Ovary (tissue), 9 donors: ENCODE results near the gene FLII. TPM values are rescaled to one million over a fixed set of nuclear protein-coding genes. Genes with fewer than 3 reads are reported as not detected.

ENCODE experiments used
- DNase-seq, 5 donors: peaks; one replicate each; pipeline ENCODE4 v3.0.0-alpha.2; 2019 to 2020
- H3K27ac ChIP-seq, 2 donors: fragments of 200-600 bp; one replicate each; pipeline versions ENCODE4 v1.5.1 to v1.8.0; 2019 to 2022
- H3K27me3 ChIP-seq: fragments of 200-600 bp; one replicate; pipeline ENCODE4 v1.8.0; 2022
- H3K36me3 ChIP-seq: fragments of 200-600 bp; sonication (generic); one replicate; pipeline ENCODE4 v1.5.1; 2019
- H3K4me1 ChIP-seq: one replicate; pipeline ENCODE4 v1.8.1; 2013; ENCODE audit warnings: mild to moderate bottlenecking, moderate library complexity; ENCODE audit not compliant: insufficient read depth
- H3K4me3 ChIP-seq: fragments of 200-600 bp; sonication (generic); one replicate; pipeline ENCODE4 v1.5.1; 2017
- H3K9me3 ChIP-seq, 2 donors: fragments of 200-600 bp in 1 of 2; sonication (generic) in 1 of 2; one replicate each; pipeline versions ENCODE4 v1.5.1 to v1.8.1; 2013 to 2019; ENCODE audit warnings: mild to moderate bottlenecking in 1 of 2, moderate library complexity in 1 of 2
- CTCF ChIP-seq, 3 donors: fragments of 450-650 bp in 2 of 3; fragments of 200-600 bp in 1 of 3; IDR thresholded peaks; one replicate each; pipeline versions ENCODE4 v1.5.1 to v1.8.0; 2016 to 2022; ENCODE audit warnings: antibody characterized with exemption in 3 of 3, mild to moderate bottlenecking in 1 of 3
- EP300 ChIP-seq: sonication (generic); formaldehyde crosslinking; IDR thresholded peaks from one replicate; pipeline ENCODE4 v1.6.1; 2017; ENCODE audit warnings: antibody characterized with exemption
- POLR2A ChIP-seq: fragments of 450-650 bp; IDR thresholded peaks from one replicate; pipeline ENCODE4 v1.6.1; 2017; ENCODE audit warnings: antibody characterized with exemption, mild to moderate bottlenecking, moderate library complexity
- WGBS, 3 donors: extraction: QIAGEN DNeasy Blood & Tissue Kit in 1 of 3; methylation state at CpG; one replicate each; pipeline versions ENCODE4 v1.1.5 to v1.1.7; 2013 to 2017; 5-methylcytosine and 5-hydroxymethylcytosine counted together
- intact Hi-C, 4 donors: fragments of 100-400 bp; cut with DNase I; formaldehyde crosslinking; loops; one replicate each; pipeline versions ENCODE4 v1.11.0 to v1.15.1; 2022 to 2023
- polyA plus RNA-seq, 2 donors: library from polyadenylated mRNA; stranded (reverse); fragments of 200-250 nt in 1 of 2; fragments of 350-450 nt in 1 of 2; fragmentation: Illumina TruSeq in 1 of 2; extraction: RNeasy Lipid Tissue Mini Kit (QIAGEN cat#74804) in 1 of 2; gene quantifications; one replicate each; pipeline ENCODE4 v1.2.3, GENCODE V29; 2013 to 2014
- total RNA-seq, 7 donors: library from RNA; depleted of rRNA in 2 of 7; stranded (reverse); fragments of >200 nt in 2 of 7; fragmentation: NEBNext Ultra II Directional in 3 of 7; extraction: Animal tissue kit (Norgen Biotek cat#: 25700) in 3 of 7; gene quantifications; one replicate each; pipeline versions ENCODE4 v1.1.0 to v1.2.4, GENCODE V29; 2016 to 2023
- donor health status: DM: no; HTN: no; CAD: no; lungs with moderate emphysema.
- donor health status: DM: no; HTN: no; CAD: no.
- donor health status: Bipolar disorder and iron deficiency.
- donor health status: DM: yes; HTN: yes; CAD: no.
- donor health status: DM: no; HTN: no; CAD: no.
- donor health status: DM: yes; HTN: yes; CAD: no.

FLII gene
- total and polyA plus RNA-seq, 9 donors = 127 to 245 (median 163) TPM

GRCh38 chr17:18253947-18254821, 4.4 kb downstream of the FLII start:
- Histone ChIP-seq H3K4me3 (no peak overlapping the region), H3K36me3 (no peaks in the 10 kb centered on the region), H3K27me3 (no peaks in the 10 kb centered on the region), H3K4me1 (peaks cover 8% of the 10 kb centered on the region), H3K27ac (no peak overlapping the region), H3K9me3 (no peaks in the 10 kb centered on the region)
- 86 to 88% (median 87%) methylated on average over 27 of the region's 27 CpGs for WGBS, 3 donors
- intact Hi-C loops = no loop called here
- TF ChIP-seq POLR2A = no peak
- no peak for TF ChIP-seq CTCF (IDR thresholded peaks at IDR 0.05)
- no peak for TF ChIP-seq EP300
- no peak for DNase-seq

GRCh38 chr17:18253187-18253884, 5.2 kb downstream of the FLII start:
- Histone ChIP-seq H3K4me1 (peaks cover 7% of the 10 kb centered on the region), H3K9me3 (no peaks in the 10 kb centered on the region), H3K27ac (no peak overlapping the region), H3K27me3 (no peaks in the 10 kb centered on the region), H3K36me3 (no peaks in the 10 kb centered on the region), H3K4me3 (no peak overlapping the region)
- no peak for DNase-seq
- TF ChIP-seq EP300 = no peak
- no peak for TF ChIP-seq POLR2A
- TF ChIP-seq CTCF (IDR thresholded peaks at IDR 0.05) = no peak
- intact Hi-C loops = no loop called here
- 77 to 81% (median 78%) methylated on average over 16 of the region's 16 CpGs for WGBS, 3 donors

GRCh38 chr17:18252160-18252559, 6.4 kb downstream of the FLII start:
- no peaks in the 10 kb centered on the region for H3K27me3 ChIP-seq
- intact Hi-C loops = no loop called here
- H3K4me1 ChIP-seq = peaks cover 3% of the 10 kb centered on the region
- WGBS, 3 donors = 72 to 78% (median 73%) methylated on average over 5 of the region's 5 CpGs
- no peaks in the 10 kb centered on the region for H3K36me3 ChIP-seq
- peak in 1 of 5 donors; percentile 36 for DNase-seq
- TF ChIP-seq POLR2A (no peak), EP300 (no peak), CTCF (IDR thresholded peaks at IDR 0.05) (no peak)
- no peaks in the 10 kb centered on the region for H3K9me3 ChIP-seq
- no peak overlapping the region for H3K4me3 ChIP-seq
- no peak overlapping the region for H3K27ac ChIP-seq

- H3K4me3 ChIP-seq = no peak overlapping the region
- intact Hi-C loops = no loop called here
- no peaks in the 10 kb centered on the region for H3K36me3 ChIP-seq
- H3K27me3 ChIP-seq = no peaks in the 10 kb centered on the region
- no peak for TF ChIP-seq CTCF (IDR thresholded peaks at IDR 0.05)
- TF ChIP-seq EP300 = no peak
- TF ChIP-seq POLR2A = no peak
- H3K9me3 ChIP-seq = no peaks in the 10 kb centered on the region
- no peak overlapping the region for H3K27ac ChIP-seq
- DNase-seq = peak in 1 of 5 donors; percentile 36
- H3K4me1 ChIP-seq = peaks cover 2% of the 10 kb centered on the region
- 40 to 61% (median 49%) methylated on average over 15 of the region's 15 CpGs for WGBS, 3 donors
Observed at GRCh38 chr17:18251204-18251603, 7.3 kb downstream of the FLII start.
